ENCODE data around the gene DDX10.

DNA sequence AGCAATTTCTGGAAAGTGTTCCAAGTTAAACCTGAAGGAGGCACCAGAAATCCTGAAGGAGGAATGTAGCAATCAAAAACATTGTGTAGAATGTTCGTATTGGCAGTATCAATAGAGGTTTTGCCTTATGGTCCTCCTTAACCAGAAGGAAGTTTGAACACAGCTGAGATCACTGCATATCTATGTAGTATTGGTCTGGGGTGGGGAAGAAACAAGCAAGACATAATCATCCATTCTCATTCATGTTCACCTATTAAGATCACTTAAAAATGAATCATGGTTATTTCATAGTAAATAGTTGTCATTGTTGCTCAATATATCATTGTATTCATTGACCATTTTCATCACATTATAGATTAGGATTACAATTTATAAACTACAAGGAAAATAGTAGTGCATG is 160.5 kb downstream of the DDX10 start:
- TF ChIP-seq, protein P1, sequence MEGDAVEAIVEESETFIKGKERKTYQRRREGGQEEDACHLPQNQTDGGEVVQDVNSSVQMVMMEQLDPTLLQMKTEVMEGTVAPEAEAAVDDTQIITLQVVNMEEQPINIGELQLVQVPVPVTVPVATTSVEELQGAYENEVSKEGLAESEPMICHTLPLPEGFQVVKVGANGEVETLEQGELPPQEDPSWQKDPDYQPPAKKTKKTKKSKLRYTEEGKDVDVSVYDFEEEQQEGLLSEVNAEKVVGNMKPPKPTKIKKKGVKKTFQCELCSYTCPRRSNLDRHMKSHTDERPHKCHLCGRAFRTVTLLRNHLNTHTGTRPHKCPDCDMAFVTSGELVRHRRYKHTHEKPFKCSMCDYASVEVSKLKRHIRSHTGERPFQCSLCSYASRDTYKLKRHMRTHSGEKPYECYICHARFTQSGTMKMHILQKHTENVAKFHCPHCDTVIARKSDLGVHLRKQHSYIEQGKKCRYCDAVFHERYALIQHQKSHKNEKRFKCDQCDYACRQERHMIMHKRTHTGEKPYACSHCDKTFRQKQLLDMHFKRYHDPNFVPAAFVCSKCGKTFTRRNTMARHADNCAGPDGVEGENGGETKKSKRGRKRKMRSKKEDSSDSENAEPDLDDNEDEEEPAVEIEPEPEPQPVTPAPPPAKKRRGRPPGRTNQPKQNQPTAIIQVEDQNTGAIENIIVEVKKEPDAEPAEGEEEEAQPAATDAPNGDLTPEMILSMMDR (IDR thresholded peaks at IDR 0.05), result no peak
- TF ChIP-seq POLR2A (IDR thresholded peaks at IDR 0.05; ENCODE audit: low read depth) (no peak), EP300 (IDR thresholded peaks at IDR 0.05) (no peak), POLR2AphosphoS5 (IDR thresholded peaks at IDR 0.05) (no peak)
